Esophagus muscularis mucosa (tissue), 3 donors: Measurements from ENCODE around the gene SLC35G6.

Experiments
- POLR2A ChIP-seq: fragments of 450-650 bp; IDR thresholded peaks from one replicate; pipeline ENCODE4 v1.6.1; 2017; ENCODE audit warnings: antibody characterized with exemption, moderate library complexity, mild to moderate bottlenecking, low read depth
- TF ChIP-seq, protein P1 (sequence below), 3 experiments: fragments of 200-600 bp in 2 of 3; fragments of 450-650 bp in 1 of 3; sonication (generic) in 2 of 3; IDR thresholded peaks; one replicate each; pipeline ENCODE4 v1.5.1; 2017 to 2019; ENCODE audit warnings: antibody characterized with exemption in 3 of 3, mild to moderate bottlenecking in 2 of 3, moderate library complexity in 1 of 3

DNA sequence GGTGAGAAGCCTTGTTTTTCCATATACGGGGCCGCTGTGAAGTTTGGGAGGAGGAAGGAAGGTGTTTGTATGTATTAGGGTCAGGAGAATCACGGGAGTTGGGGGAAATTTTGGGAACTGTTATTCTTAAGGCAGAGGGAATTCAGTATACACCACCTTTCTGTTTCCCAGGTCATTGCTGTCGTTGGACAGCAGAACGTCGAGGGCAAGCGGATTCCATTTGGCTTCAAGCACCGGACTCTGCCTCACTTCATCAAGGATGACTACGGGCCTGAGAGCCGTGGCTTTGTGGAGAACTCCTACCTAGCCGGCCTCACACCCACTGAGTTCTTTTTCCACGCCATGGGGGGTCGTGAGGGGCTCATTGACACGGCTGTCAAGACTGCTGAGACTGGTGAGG, 20.5 kb downstream of the SLC35G6 start:
- TF ChIP-seq, protein P1, sequence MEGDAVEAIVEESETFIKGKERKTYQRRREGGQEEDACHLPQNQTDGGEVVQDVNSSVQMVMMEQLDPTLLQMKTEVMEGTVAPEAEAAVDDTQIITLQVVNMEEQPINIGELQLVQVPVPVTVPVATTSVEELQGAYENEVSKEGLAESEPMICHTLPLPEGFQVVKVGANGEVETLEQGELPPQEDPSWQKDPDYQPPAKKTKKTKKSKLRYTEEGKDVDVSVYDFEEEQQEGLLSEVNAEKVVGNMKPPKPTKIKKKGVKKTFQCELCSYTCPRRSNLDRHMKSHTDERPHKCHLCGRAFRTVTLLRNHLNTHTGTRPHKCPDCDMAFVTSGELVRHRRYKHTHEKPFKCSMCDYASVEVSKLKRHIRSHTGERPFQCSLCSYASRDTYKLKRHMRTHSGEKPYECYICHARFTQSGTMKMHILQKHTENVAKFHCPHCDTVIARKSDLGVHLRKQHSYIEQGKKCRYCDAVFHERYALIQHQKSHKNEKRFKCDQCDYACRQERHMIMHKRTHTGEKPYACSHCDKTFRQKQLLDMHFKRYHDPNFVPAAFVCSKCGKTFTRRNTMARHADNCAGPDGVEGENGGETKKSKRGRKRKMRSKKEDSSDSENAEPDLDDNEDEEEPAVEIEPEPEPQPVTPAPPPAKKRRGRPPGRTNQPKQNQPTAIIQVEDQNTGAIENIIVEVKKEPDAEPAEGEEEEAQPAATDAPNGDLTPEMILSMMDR (IDR thresholded peaks at IDR 0.05) = no peak
- no peak for TF ChIP-seq POLR2A
